ENCODE data around the gene SLC25A36.
"Not testable (repeated sequence)": the region's sequence is repeated elsewhere in the genome, so short reads cannot be mapped to it uniquely, and the experiment has no call there.

The SLC25A36 gene

GRCh38 chr3:140974900-140975299, 33.3 kb downstream of the SLC25A36 start:
- no peaks in the 10 kb centered on the region for H3K9me3 ChIP-seq (ENCODE audit: control insufficient read depth in 5 of 5, low read length in 5 of 5)
- no peak overlapping the region for H3K27ac ChIP-seq (ENCODE audit: low read depth, low read length)
- H3K4me3 ChIP-seq (ENCODE audit: low read depth in 1 of 5, low read length in 5 of 5) = no peak overlapping the region
- H3K9ac ChIP-seq (ENCODE audit: low read length in 5 of 5) = no peak overlapping the region
- no peaks in the 10 kb centered on the region for H3K27me3 ChIP-seq (ENCODE audit: control insufficient read depth in 5 of 5, insufficient read depth in 4 of 5, low read length in 5 of 5)
- peaks cover 18 to 54% (median 28%) of the 10 kb centered on the region in 5 donors for H3K36me3 ChIP-seq (ENCODE audit: control insufficient read depth in 5 of 5, insufficient read depth in 5 of 5, low read length in 5 of 5)
- no peaks in the 10 kb centered on the region for H3K4me1 ChIP-seq (ENCODE audit: control insufficient read depth in 5 of 5, insufficient read depth in 5 of 5, low read length in 5 of 5)

DNA sequence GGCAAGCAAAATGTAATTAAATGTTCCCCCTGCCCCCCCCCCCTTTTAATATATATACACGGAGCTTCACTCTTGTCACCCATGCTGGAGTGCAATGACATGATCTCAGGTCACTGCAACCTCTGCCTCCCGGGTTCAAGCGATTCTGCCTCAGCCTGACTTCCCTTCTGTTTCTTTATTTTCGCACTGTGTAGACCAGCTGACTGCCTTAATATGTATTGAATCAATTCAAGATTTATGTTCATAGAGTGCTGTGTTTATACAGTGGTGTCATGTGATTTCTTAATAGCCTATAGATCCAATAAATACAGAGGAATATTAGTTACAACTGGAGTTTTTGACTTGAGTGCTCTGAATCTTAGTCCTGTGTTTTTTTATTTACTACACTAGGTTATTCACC, 39.0 kb downstream of the SLC25A36 start:
- H3K9ac ChIP-seq (ENCODE audit: low read length in 5 of 5) = no peak overlapping the region
- no peak overlapping the region for H3K27ac ChIP-seq (ENCODE audit: low read depth, low read length)
- no peaks in the 10 kb centered on the region for H3K27me3 ChIP-seq (ENCODE audit: control insufficient read depth in 5 of 5, insufficient read depth in 4 of 5, low read length in 5 of 5)
- no peak overlapping the region for H3K4me3 ChIP-seq (ENCODE audit: low read depth in 1 of 5, low read length in 5 of 5)
- no peaks in the 10 kb centered on the region for H3K4me1 ChIP-seq (ENCODE audit: control insufficient read depth in 5 of 5, insufficient read depth in 5 of 5, low read length in 5 of 5)
- peaks cover 0 to 9% (median 6%) of the 10 kb centered on the region in 5 donors for H3K9me3 ChIP-seq (ENCODE audit: control insufficient read depth in 5 of 5, low read length in 5 of 5)
- peaks cover 9 to 29% (median 14%) of the 10 kb centered on the region in 5 donors for H3K36me3 ChIP-seq (ENCODE audit: control insufficient read depth in 5 of 5, insufficient read depth in 5 of 5, low read length in 5 of 5)

DNA sequence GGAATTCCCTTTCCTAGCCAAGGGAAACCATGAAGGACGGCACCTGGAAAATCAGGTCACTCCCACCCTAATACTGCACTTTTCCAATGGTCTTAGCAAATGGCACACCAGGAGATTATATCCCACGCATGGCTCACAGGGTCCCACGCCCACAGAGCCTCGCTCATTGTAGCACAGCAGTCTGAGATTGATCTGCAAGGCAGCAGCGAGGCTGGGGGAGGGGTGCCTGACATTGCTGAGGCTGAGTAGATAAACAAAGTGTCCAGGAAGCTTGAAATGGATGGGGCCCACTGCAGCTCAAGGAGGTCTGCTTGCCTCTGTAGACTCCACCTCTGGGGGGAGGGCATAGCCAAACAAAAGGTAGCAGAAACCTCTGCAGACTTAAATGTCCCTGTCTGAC, 46.2 kb downstream of the SLC25A36 start:
- not testable (repeated sequence) for H3K27me3 ChIP-seq (ENCODE audit: control insufficient read depth in 5 of 5, insufficient read depth in 4 of 5, low read length in 5 of 5); H3K36me3 ChIP-seq (ENCODE audit: control insufficient read depth in 5 of 5, insufficient read depth in 5 of 5, low read length in 5 of 5); H3K27ac ChIP-seq (ENCODE audit: low read depth, low read length); H3K4me1 ChIP-seq (ENCODE audit: control insufficient read depth in 5 of 5, insufficient read depth in 5 of 5, low read length in 5 of 5); H3K9ac ChIP-seq (ENCODE audit: low read length in 5 of 5); H3K4me3 ChIP-seq (ENCODE audit: low read depth in 1 of 5, low read length in 5 of 5)
- H3K9me3 ChIP-seq (ENCODE audit: control insufficient read depth in 5 of 5, low read length in 5 of 5) = peaks cover 0 to 12% (median 6%) of the 10 kb centered on the region in 5 donors

DNA sequence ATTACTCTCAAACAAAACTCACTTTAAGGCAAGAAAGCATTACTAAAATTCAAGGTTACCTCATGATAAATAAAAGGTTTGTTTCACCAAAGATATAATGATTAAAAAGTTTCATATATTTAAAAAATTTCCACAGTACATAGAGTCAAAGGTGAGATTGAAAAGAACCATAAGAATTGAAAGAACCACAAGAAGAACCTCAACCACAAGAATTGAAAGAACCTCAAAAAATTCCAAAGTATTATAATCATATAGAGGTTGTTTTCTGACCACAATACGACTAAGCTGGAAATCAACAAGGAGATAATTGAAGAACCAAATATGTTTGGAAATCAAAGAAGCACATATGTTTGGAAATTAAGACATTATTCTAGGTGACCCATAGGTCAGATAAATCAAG, 52.7 kb downstream of the SLC25A36 start:
- H3K36me3 ChIP-seq (ENCODE audit: control insufficient read depth in 5 of 5, insufficient read depth in 5 of 5, low read length in 5 of 5) = no peaks in the 10 kb centered on the region
- H3K27ac ChIP-seq (ENCODE audit: low read depth, low read length) = no peak overlapping the region
- no peak overlapping the region for H3K4me3 ChIP-seq (ENCODE audit: low read depth in 1 of 5, low read length in 5 of 5)
- H3K4me1 ChIP-seq (ENCODE audit: control insufficient read depth in 5 of 5, insufficient read depth in 5 of 5, low read length in 5 of 5) = no peaks in the 10 kb centered on the region
- H3K9ac ChIP-seq (ENCODE audit: low read length in 5 of 5) = no peak overlapping the region
- no peaks in the 10 kb centered on the region for H3K9me3 ChIP-seq (ENCODE audit: control insufficient read depth in 5 of 5, low read length in 5 of 5)
- H3K27me3 ChIP-seq (ENCODE audit: control insufficient read depth in 5 of 5, insufficient read depth in 4 of 5, low read length in 5 of 5) = no peaks in the 10 kb centered on the region

GRCh38 chr3:140994861-140995260, 53.2 kb downstream of the SLC25A36 start:
- not testable (repeated sequence) for H3K9me3 ChIP-seq (ENCODE audit: control insufficient read depth in 5 of 5, low read length in 5 of 5); H3K9ac ChIP-seq (ENCODE audit: low read length in 5 of 5); H3K27ac ChIP-seq (ENCODE audit: low read depth, low read length); H3K36me3 ChIP-seq (ENCODE audit: control insufficient read depth in 5 of 5, insufficient read depth in 5 of 5, low read length in 5 of 5); H3K4me3 ChIP-seq (ENCODE audit: low read depth in 1 of 5, low read length in 5 of 5); H3K4me1 ChIP-seq (ENCODE audit: control insufficient read depth in 5 of 5, insufficient read depth in 5 of 5, low read length in 5 of 5); H3K27me3 ChIP-seq (ENCODE audit: control insufficient read depth in 5 of 5, insufficient read depth in 4 of 5, low read length in 5 of 5)

GRCh38 chr3:140995881-140996280, 54.2 kb downstream of the SLC25A36 start:
- Histone ChIP-seq H3K4me3 (ENCODE audit: low read depth in 1 of 5, low read length in 5 of 5) (no peak overlapping the region), H3K9ac (ENCODE audit: low read length in 5 of 5) (no peak overlapping the region), H3K36me3 (ENCODE audit: control insufficient read depth in 5 of 5, insufficient read depth in 5 of 5, low read length in 5 of 5) (no peaks in the 10 kb centered on the region), H3K27me3 (ENCODE audit: control insufficient read depth in 5 of 5, insufficient read depth in 4 of 5, low read length in 5 of 5) (no peaks in the 10 kb centered on the region), H3K27ac (ENCODE audit: low read depth, low read length) (no peak overlapping the region), H3K4me1 (ENCODE audit: control insufficient read depth in 5 of 5, insufficient read depth in 5 of 5, low read length in 5 of 5) (no peaks in the 10 kb centered on the region), H3K9me3 (ENCODE audit: control insufficient read depth in 5 of 5, low read length in 5 of 5) (no peaks in the 10 kb centered on the region)

DNA sequence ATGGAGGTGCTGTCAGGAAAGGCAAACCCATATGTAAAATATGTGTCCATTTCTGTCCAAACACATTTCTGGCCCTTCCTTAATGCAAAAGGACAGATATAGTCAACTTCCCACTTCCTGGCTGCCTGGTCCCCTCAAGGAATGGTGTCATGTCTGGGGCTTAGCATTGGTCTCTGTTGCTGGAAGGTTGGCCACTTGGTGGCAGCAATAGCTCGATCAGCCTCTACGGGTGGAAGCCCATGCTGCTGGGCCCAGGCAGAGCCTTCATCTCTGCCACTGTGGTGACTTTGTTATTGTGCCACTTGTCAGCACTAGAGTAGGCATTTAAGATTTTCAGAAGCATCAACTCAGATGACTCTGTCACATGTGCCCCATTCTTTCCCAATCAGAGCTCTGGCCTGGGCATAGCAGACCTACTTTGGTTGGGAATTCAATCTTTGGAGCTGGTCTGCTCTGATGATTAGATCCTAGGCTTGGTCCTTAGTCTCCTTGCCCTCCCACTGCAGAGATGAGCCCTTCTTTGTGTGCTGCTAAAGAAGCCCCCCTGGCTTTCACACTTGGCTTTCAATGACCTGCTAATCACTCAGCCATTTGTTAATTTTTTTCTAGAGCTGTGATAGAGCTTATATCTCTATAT, 58.5 kb downstream of the SLC25A36 start:
- Histone ChIP-seq H3K9me3 (ENCODE audit: control insufficient read depth in 5 of 5, low read length in 5 of 5) (no peaks in the 10 kb centered on the region), H3K27ac (ENCODE audit: low read depth, low read length) (no peak overlapping the region), H3K4me1 (ENCODE audit: control insufficient read depth in 5 of 5, insufficient read depth in 5 of 5, low read length in 5 of 5) (no peaks in the 10 kb centered on the region), H3K4me3 (ENCODE audit: low read depth in 1 of 5, low read length in 5 of 5) (no peak overlapping the region), H3K36me3 (ENCODE audit: control insufficient read depth in 5 of 5, insufficient read depth in 5 of 5, low read length in 5 of 5) (no peaks in the 10 kb centered on the region), H3K9ac (ENCODE audit: low read length in 5 of 5) (no peak overlapping the region), H3K27me3 (ENCODE audit: control insufficient read depth in 5 of 5, insufficient read depth in 4 of 5, low read length in 5 of 5) (no peaks in the 10 kb centered on the region)

GRCh38 chr3:141000686-141001085, 59.0 kb downstream of the SLC25A36 start:
- H3K27me3 ChIP-seq (ENCODE audit: control insufficient read depth in 5 of 5, insufficient read depth in 4 of 5, low read length in 5 of 5) = no peaks in the 10 kb centered on the region
- H3K27ac ChIP-seq (ENCODE audit: low read depth, low read length) = no peak overlapping the region
- no peaks in the 10 kb centered on the region for H3K4me1 ChIP-seq (ENCODE audit: control insufficient read depth in 5 of 5, insufficient read depth in 5 of 5, low read length in 5 of 5)
- H3K9me3 ChIP-seq (ENCODE audit: control insufficient read depth in 5 of 5, low read length in 5 of 5) = no peaks in the 10 kb centered on the region
- no peaks in the 10 kb centered on the region for H3K36me3 ChIP-seq (ENCODE audit: control insufficient read depth in 5 of 5, insufficient read depth in 5 of 5, low read length in 5 of 5)
- no peak overlapping the region for H3K4me3 ChIP-seq (ENCODE audit: low read depth in 1 of 5, low read length in 5 of 5)
- no peak overlapping the region for H3K9ac ChIP-seq (ENCODE audit: low read length in 5 of 5)

DNA sequence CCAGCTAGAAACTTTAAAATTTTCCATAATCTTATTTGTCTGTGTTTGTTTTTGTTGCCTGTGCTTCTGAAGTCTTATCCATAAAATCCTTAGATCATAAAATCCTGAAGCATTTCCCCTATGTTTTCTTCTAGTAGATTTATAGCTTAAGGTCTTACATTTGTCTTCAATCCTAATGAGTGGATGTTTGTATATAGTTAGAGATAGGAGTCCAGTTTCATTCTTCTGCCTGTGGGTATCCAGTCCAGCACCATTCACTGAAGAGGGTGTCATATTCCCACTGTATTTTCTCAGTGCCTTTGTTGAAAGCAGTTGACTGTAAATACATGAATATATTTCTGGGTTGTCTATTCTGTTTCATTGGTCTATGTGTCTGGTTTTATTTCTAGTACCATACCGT, 64.7 kb downstream of the SLC25A36 start:
- H3K4me3 ChIP-seq (ENCODE audit: low read depth in 1 of 5, low read length in 5 of 5) = no peak overlapping the region

DNA sequence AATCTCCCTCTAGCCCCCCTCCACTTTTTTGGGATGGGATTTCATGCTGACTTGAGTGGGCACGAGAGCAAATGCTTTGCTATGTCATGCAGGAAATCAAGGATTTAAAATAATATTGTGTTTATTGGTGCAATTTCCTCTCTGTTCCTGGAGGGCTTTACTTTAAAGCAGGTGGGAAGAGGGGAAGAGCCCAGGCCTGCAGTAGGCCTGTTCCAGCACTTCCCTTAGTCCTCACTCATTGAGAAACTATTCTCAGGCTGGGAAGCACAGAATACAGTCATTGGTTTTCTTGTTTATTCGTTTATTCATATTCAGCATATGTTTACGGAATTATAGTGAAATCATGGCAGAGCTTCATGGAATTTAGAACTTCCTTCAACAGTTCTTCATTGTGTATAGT, 67.9 kb downstream of the SLC25A36 start:
- H3K4me1 ChIP-seq (ENCODE audit: control insufficient read depth in 5 of 5, insufficient read depth in 5 of 5, low read length in 5 of 5) = peaks cover 0 to 6% (median 5%) of the 10 kb centered on the region in 5 donors

More for the DNA sequence above, 64.7 kb downstream of the SLC25A36 start:
- Histone ChIP-seq H3K27ac (ENCODE audit: low read depth, low read length) (no peak overlapping the region), H3K36me3 (ENCODE audit: control insufficient read depth in 5 of 5, insufficient read depth in 5 of 5, low read length in 5 of 5) (no peaks in the 10 kb centered on the region), H3K9me3 (ENCODE audit: control insufficient read depth in 5 of 5, low read length in 5 of 5) (no peaks in the 10 kb centered on the region), H3K9ac (ENCODE audit: low read length in 5 of 5) (no peak overlapping the region), H3K4me1 (ENCODE audit: control insufficient read depth in 5 of 5, insufficient read depth in 5 of 5, low read length in 5 of 5) (no peaks in the 10 kb centered on the region), H3K27me3 (ENCODE audit: control insufficient read depth in 5 of 5, insufficient read depth in 4 of 5, low read length in 5 of 5) (peaks cover 0 to 7% (median 2%) of the 10 kb centered on the region in 5 donors)

More for the DNA sequence above, 67.9 kb downstream of the SLC25A36 start:
- no peak overlapping the region for H3K9ac ChIP-seq (ENCODE audit: low read length in 5 of 5)
- no peak overlapping the region for H3K27ac ChIP-seq (ENCODE audit: low read depth, low read length)
- no peak overlapping the region for H3K4me3 ChIP-seq (ENCODE audit: low read depth in 1 of 5, low read length in 5 of 5)
- no peaks in the 10 kb centered on the region for H3K36me3 ChIP-seq (ENCODE audit: control insufficient read depth in 5 of 5, insufficient read depth in 5 of 5, low read length in 5 of 5)
- no peaks in the 10 kb centered on the region for H3K9me3 ChIP-seq (ENCODE audit: control insufficient read depth in 5 of 5, low read length in 5 of 5)
- peaks cover 0 to 7% (median 3%) of the 10 kb centered on the region in 5 donors for H3K27me3 ChIP-seq (ENCODE audit: control insufficient read depth in 5 of 5, insufficient read depth in 4 of 5, low read length in 5 of 5)

Data from subcutaneous abdominal adipose tissue (tissue), 5 donors.